Neutrophil (primary cell): ENCODE measurements around the gene DBH.

Source experiments
- H3K27ac ChIP-seq: fragments of 200-600 bp; sonication (generic); 2 replicates; pipeline ENCODE4 v1.5.1; 2016; ENCODE audit warnings: mild to moderate bottlenecking, moderate library complexity
- H3K27me3 ChIP-seq: fragments of 200-600 bp; sonication (generic); 2 replicates; pipeline ENCODE4 v1.6.0; 2016; ENCODE audit warnings: mild to moderate bottlenecking
- H3K36me3 ChIP-seq: fragments of 200-600 bp; sonication (generic); 2 replicates; pipeline ENCODE4 v1.5.1; 2017
- H3K4me1 ChIP-seq, 2 experiments: fragments of 200-600 bp in 1 of 2; sonication (generic) in 1 of 2; 1 replicate in 1 of 2; 2 replicates in 1 of 2; pipeline versions ENCODE4 v1.5.1 to v1.6.1; 2013 to 2016; ENCODE audit warnings: low read depth in 1 of 2, low read length in 1 of 2, mild to moderate bottlenecking in 1 of 2, moderate library complexity in 1 of 2; ENCODE audit not compliant: control insufficient read depth in 1 of 2, insufficient read depth in 1 of 2
- H3K4me3 ChIP-seq, 2 experiments: fragments of 200-600 bp in 1 of 2; sonication (generic) in 1 of 2; 1 replicate in 1 of 2; 2 replicates in 1 of 2; pipeline ENCODE4 v1.5.1; 2013 to 2016; ENCODE audit warnings: low read depth in 1 of 2, low read length in 1 of 2, mild to moderate bottlenecking in 1 of 2, moderate library complexity in 1 of 2
- H3K9me3 ChIP-seq: fragments of 200-600 bp; sonication (generic); 2 replicates; pipeline ENCODE4 v1.5.1; 2016
- TF ChIP-seq, protein P1 (sequence below): fragments of 200-600 bp; sonication (generic); IDR thresholded peaks from 2 replicates; pipeline ENCODE4 v1.5.1; 2016; ENCODE audit warnings: antibody characterized with exemption

DBH gene

DNA sequence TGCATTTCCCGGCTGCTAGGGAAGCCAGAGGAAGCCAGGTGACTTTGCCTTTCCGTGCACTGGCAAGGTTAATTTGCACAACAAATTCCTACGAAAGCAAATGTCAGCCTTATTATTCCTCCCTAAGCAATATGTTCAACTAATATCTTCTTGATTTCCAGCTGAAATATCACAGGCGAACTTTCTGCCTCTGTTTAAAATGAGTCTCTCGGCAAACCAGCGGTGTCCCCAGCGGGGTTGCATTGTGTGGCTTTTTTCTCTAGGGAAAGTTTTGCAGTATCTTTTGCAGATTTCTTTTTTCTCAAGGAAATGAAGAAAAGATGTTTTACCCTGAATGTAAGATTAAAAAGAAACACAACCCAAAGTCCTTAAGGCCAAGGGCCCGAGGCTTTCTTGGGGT, 1.9 kb downstream of the DBH start:
- no peak overlapping the region for H3K27ac ChIP-seq
- no peaks in the 10 kb centered on the region for H3K36me3 ChIP-seq
- H3K4me1 ChIP-seq, result no peaks in the 10 kb centered on the region
- TF ChIP-seq, protein P1, sequence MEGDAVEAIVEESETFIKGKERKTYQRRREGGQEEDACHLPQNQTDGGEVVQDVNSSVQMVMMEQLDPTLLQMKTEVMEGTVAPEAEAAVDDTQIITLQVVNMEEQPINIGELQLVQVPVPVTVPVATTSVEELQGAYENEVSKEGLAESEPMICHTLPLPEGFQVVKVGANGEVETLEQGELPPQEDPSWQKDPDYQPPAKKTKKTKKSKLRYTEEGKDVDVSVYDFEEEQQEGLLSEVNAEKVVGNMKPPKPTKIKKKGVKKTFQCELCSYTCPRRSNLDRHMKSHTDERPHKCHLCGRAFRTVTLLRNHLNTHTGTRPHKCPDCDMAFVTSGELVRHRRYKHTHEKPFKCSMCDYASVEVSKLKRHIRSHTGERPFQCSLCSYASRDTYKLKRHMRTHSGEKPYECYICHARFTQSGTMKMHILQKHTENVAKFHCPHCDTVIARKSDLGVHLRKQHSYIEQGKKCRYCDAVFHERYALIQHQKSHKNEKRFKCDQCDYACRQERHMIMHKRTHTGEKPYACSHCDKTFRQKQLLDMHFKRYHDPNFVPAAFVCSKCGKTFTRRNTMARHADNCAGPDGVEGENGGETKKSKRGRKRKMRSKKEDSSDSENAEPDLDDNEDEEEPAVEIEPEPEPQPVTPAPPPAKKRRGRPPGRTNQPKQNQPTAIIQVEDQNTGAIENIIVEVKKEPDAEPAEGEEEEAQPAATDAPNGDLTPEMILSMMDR, result no peak
- peaks cover 20% of the 10 kb centered on the region for H3K27me3 ChIP-seq
- no peaks in the 10 kb centered on the region for H3K9me3 ChIP-seq
- no peak overlapping the region for H3K4me3 ChIP-seq

DNA sequence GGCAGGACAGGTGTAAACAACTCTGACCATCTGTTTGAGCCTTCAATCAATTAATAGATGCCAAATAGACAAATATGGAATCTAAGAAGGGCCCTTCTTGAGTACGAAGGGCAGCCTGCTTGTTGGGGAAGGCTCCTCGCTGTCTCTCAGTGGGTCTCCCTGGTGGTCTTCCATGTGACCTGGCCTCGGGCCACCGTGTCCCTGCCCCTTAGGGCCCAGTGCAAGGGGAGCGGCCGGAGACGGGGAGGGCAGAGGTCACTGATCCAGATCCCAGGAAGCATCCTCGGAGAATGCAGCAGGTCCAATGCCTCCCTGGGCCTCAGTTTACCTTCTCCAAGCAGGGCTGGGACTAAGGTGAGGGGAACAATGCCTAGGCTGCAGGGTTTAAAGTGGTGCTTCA, 2.5 kb downstream of the DBH start:
- Histone ChIP-seq H3K36me3 (no peaks in the 10 kb centered on the region), H3K4me1 (no peaks in the 10 kb centered on the region), H3K27ac (no peak overlapping the region), H3K4me3 (no peak overlapping the region), H3K9me3 (no peaks in the 10 kb centered on the region), H3K27me3 (peaks cover 13% of the 10 kb centered on the region)
- TF ChIP-seq, protein P1, result no peak

DNA sequence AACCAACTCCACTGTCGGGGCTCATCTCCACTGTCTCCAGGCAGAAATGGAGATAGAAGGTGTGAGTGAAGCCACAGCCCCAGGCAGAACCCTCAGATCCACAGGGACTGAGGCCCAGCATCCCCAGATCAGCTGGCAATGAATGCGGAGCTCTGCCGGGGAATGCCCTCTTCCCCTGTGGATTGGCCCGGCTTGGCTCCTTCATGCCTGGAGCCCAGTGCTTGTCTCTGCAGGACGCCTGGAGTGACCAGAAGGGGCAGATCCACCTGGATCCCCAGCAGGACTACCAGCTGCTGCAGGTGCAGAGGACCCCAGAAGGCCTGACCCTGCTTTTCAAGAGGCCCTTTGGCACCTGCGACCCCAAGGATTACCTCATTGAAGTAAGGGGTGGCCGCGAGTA, 3.5 kb downstream of the DBH start:
- Histone ChIP-seq H3K27me3 (peaks cover 5% of the 10 kb centered on the region), H3K27ac (no peak overlapping the region), H3K9me3 (no peaks in the 10 kb centered on the region), H3K36me3 (no peaks in the 10 kb centered on the region), H3K4me3 (no peak overlapping the region), H3K4me1 (no peaks in the 10 kb centered on the region)
- TF ChIP-seq, protein P1, result no peak

DNA sequence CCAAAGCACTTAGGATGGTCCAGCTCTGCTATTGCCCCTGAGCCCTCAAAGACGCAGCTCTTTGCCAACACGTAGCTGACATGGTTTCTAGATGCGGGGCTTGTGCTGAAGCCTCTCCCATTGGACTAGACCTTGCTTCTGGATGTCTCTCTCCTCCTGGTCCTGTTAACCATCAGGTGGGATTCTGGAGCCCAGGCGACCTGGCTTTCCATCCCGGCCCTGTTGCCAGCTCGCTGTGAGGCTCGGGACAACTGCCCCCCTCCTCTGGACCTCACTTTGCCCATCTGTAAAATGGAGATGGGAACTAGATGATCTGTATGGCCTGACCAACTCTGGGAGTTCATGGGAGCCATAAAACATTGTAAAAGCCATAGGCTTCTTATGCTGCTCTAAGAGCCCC, 4.0 kb downstream of the DBH start:
- Histone ChIP-seq H3K9me3 (no peaks in the 10 kb centered on the region), H3K27me3 (no peaks in the 10 kb centered on the region), H3K4me1 (no peaks in the 10 kb centered on the region), H3K4me3 (no peak overlapping the region), H3K36me3 (no peaks in the 10 kb centered on the region), H3K27ac (no peak overlapping the region)
- TF ChIP-seq, protein P1, result no peak

DNA sequence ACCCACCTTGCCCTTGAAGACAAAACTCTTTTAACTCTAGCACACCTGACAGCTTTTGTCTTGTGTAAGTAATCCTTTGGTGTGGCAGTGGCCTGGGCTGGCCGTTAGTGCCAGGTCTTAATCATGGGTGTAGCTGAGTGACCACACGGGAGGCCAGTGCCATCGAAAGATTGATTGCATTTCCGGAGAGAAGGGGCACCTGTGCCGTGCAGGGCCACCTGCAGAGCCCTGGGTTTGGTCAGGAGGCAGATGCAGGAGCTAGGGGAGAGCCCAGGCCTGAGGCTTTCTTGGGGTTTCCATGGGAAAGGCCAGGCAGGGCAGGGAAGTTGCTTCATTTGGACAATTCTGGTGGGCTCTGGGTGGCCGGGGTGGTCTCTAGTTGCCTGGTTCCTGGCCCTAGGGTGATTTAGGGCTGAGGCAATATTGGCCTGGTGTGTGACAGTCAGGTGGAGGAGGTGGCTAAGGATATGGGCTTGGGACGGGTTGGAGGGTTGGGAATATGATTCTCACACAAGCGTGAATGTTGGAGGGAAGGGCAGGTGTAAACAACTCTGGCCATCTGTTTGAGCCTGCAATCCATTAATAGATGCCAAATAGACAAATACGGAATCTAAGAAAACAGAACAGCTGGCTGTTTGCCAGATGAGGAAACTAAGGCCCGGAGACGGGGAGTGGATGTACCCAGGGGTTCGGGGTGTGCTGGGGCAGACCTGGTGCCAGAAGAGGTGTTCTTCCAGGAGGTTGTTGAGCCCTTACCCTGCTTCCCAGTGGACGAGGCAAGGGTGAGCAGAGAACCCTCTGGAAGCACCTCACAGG, 4.6 kb downstream of the DBH start:
- Histone ChIP-seq H3K36me3 (no peaks in the 10 kb centered on the region), H3K27me3 (no peaks in the 10 kb centered on the region), H3K4me1 (no peaks in the 10 kb centered on the region), H3K9me3 (no peaks in the 10 kb centered on the region), H3K27ac (no peak overlapping the region), H3K4me3 (no peak overlapping the region)
- TF ChIP-seq, protein P1, result no peak

DNA sequence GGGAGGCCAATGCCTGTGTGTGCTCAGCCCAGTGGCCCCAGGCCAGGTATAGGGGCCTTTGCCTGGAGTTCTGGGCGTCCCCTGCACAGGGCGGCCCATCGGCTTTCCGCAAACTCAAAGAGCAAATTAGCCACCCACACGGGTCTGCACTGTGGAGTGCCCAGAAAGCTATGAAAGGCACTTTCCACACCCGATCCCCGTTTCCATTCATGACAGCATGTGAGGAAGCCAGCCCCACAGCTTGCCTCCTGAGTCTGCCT, 5.2 kb downstream of the DBH start:
- Histone ChIP-seq H3K4me1 (no peaks in the 10 kb centered on the region), H3K9me3 (no peaks in the 10 kb centered on the region), H3K4me3 (no peak overlapping the region), H3K27ac (no peak overlapping the region), H3K27me3 (no peaks in the 10 kb centered on the region), H3K36me3 (no peaks in the 10 kb centered on the region)
- TF ChIP-seq, protein P1, result no peak
